ENCODE results near the gene ZNF155.
"Not testable (repeated sequence)": the region's sequence is repeated elsewhere in the genome, so short reads cannot be mapped to it uniquely, and the experiment has no call there.

Gene ZNF155

GRCh38 chr19:43983912-43984686, at the start of gene ZNF155:
ZNF155 (plus strand) TSS chr19:43984188; CDS start chr19:43988544, 4,356 bp downstream.
- in situ Hi-C loops (cut with MboI; ENCODE audit: low sequenced_read_pairs), result no loop called here

- in situ Hi-C loops (cut with MboI; ENCODE audit: low sequenced_read_pairs), result no loop called here
Measured at GRCh38 chr19:43934985-43935708, 48.8 kb upstream of the ZNF155 start, which contains the start of gene ZNF45. ZNF45 (minus strand) TSS chr19:43935282; CDS start chr19:43922185, 13,097 bp downstream.

- in situ Hi-C loops (cut with MboI; ENCODE audit: low sequenced_read_pairs), result no loop called here
Measured at GRCh38 chr19:43936188-43936587, 47.8 kb upstream of the ZNF155 start.

- in situ Hi-C loops (cut with MboI; ENCODE audit: low sequenced_read_pairs), result no loop called here
Measured at GRCh38 chr19:43939557-43940260, 44.3 kb upstream of the ZNF155 start.

- in situ Hi-C loops (cut with MboI; ENCODE audit: low sequenced_read_pairs), result no loop called here
Measured at GRCh38 chr19:43940719-43941118, 43.3 kb upstream of the ZNF155 start.

GRCh38 chr19:43941209-43941608, 42.8 kb upstream of the ZNF155 start:
- in situ Hi-C loops (cut with MboI; ENCODE audit: low sequenced_read_pairs), result no loop called here

- in situ Hi-C loops (cut with MboI; ENCODE audit: low sequenced_read_pairs), result not testable (repeated sequence)
Measured at GRCh38 chr19:43947412-43947811, 36.6 kb upstream of the ZNF155 start.

- in situ Hi-C loops (cut with MboI; ENCODE audit: low sequenced_read_pairs), result not testable (repeated sequence)
Measured at GRCh38 chr19:43949803-43950202, 34.2 kb upstream of the ZNF155 start.

GRCh38 chr19:43950834-43951645, 32.9 kb upstream of the ZNF155 start, which contains the start of gene ZNF221:
ZNF221 (plus strand) TSS chr19:43951228; CDS start chr19:43962727, 11,499 bp downstream.
- in situ Hi-C loops (cut with MboI; ENCODE audit: low sequenced_read_pairs), result no loop called here

GRCh38 chr19:43956827-43957226, 27.2 kb upstream of the ZNF155 start:
- in situ Hi-C loops (cut with MboI; ENCODE audit: low sequenced_read_pairs), result no loop called here

- in situ Hi-C loops (cut with MboI; ENCODE audit: low sequenced_read_pairs), result no loop called here
Measured at GRCh38 chr19:43957891-43958290, 26.1 kb upstream of the ZNF155 start.

GRCh38 chr19:43960411-43960810, 23.6 kb upstream of the ZNF155 start:
- in situ Hi-C loops (cut with MboI; ENCODE audit: low sequenced_read_pairs), result no loop called here

- in situ Hi-C loops (cut with MboI; ENCODE audit: low sequenced_read_pairs), result no loop called here
Measured at GRCh38 chr19:43966079-43966694, 17.8 kb upstream of the ZNF155 start.

- in situ Hi-C loops (cut with MboI; ENCODE audit: low sequenced_read_pairs), result no loop called here
Measured at GRCh38 chr19:43976732-43977131, 7.3 kb upstream of the ZNF155 start.

- in situ Hi-C loops (cut with MboI; ENCODE audit: low sequenced_read_pairs), result no loop called here
Measured at GRCh38 chr19:43983544-43983911, 460 bp upstream of the ZNF155 start.

GRCh38 chr19:43984687-43985000, 656 bp downstream of the ZNF155 start:
- in situ Hi-C loops (cut with MboI; ENCODE audit: low sequenced_read_pairs), result no loop called here

GRCh38 chr19:43997631-43998290, 13.8 kb downstream of the ZNF155 start:
- in situ Hi-C loops (cut with MboI; ENCODE audit: low sequenced_read_pairs), result no loop called here

GRCh38 chr19:44002212-44002565, 18.2 kb downstream of the ZNF155 start:
- in situ Hi-C loops (cut with MboI; ENCODE audit: low sequenced_read_pairs), result no loop called here

GRCh38 chr19:44002566-44003460, 18.8 kb downstream of the ZNF155 start, which contains the start of gene ZNF230:
ZNF230 (plus strand) TSS chr19:44002957; CDS start chr19:44007079, 4,122 bp downstream.
- in situ Hi-C loops (cut with MboI; ENCODE audit: low sequenced_read_pairs), result no loop called here

Measured in HL-60/S4 treated with phorbol 12-myristate 13-acetate at 8.2 ng/mL for 4 days and 3 days (cell line).